ENCODE results near the gene SGPP2.

Gene SGPP2

GRCh38 chr2:222592176-222592575 is 167.8 kb downstream of the SGPP2 start:
- no peak for DNase-seq

GRCh38 chr2:222594679-222595078 is 170.3 kb downstream of the SGPP2 start:
- no peak for DNase-seq

- DNase-seq = no peak
These were observed 171.2 kb downstream of the SGPP2 start for GRCh38 chr2:222595581-222595980.

GRCh38 chr2:222598611-222599010 is 174.3 kb downstream of the SGPP2 start:
- no peak for DNase-seq

- no peak for DNase-seq
These were observed 179.2 kb downstream of the SGPP2 start for GRCh38 chr2:222603501-222603900.

- DNase-seq = no peak
These were observed 180.6 kb downstream of the SGPP2 start for GRCh38 chr2:222604749-222605515.

GRCh38 chr2:222606306-222606705 is 182.0 kb downstream of the SGPP2 start:
- DNase-seq = no peak

- no peak for DNase-seq
These were observed 183.7 kb downstream of the SGPP2 start for GRCh38 chr2:222608081-222608480.

GRCh38 chr2:222609381-222609780 is 185.0 kb downstream of the SGPP2 start:
- DNase-seq = no peak
